GM21529 (cell line): ENCODE data around the gene ARPC5.
A peak's percentile ranks its signal among the peaks of the same experiment; 100 is the strongest.
"Not testable (repeated sequence)": the region's sequence is repeated elsewhere in the genome, so short reads cannot be mapped to it uniquely, and the experiment has no call there.

ENCODE experiments used
- ATAC-seq: cut with Tn5 transposase; IDR thresholded peaks from one replicate; pipeline ENCODE4 v1.9.1; 2021; ENCODE audit not compliant: unreplicated experiment

ARPC5 gene

DNA sequence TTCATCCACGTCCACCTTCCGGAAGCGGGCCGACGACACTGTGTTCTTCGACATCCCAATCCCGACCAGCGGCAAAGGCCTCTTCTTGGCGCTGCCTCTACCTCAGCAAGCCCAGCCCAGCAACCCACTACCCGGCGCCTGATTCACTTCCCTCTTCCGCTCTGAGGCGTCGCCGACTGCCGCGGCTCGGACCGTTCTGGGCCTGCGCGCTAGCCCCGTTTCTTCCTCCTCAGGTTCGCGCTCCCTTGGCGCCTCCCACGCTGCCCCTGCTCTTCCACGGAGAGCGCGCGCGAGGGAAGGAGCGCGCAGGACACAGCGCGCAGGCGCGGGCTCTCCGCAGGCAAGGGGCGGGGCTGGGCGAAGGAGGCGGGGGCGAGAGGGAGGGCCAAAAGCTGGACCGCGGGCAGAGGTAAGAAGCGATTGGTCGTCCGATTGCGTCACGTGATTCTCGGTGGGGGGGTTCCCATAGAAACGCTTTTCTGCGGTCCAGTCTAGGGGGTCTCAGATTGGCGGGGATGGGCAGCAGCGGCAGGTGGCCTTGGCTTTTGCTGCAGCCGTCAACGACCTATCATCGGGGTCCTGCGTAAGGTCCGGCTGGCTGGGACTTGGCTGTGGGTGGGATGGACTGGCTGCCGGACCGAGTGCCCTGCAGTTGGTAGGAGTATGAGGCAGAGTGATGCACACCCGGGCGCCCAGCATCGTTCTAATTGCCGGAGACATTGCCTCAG, at the start of gene ARPC5:
Gene ARPC5, minus strand, starts transcription at position 178 of the 728 bp plus-strand sequence. Its CDS starts 124 bp downstream, at position 54.
- peak; percentile 82 for ATAC-seq

DNA sequence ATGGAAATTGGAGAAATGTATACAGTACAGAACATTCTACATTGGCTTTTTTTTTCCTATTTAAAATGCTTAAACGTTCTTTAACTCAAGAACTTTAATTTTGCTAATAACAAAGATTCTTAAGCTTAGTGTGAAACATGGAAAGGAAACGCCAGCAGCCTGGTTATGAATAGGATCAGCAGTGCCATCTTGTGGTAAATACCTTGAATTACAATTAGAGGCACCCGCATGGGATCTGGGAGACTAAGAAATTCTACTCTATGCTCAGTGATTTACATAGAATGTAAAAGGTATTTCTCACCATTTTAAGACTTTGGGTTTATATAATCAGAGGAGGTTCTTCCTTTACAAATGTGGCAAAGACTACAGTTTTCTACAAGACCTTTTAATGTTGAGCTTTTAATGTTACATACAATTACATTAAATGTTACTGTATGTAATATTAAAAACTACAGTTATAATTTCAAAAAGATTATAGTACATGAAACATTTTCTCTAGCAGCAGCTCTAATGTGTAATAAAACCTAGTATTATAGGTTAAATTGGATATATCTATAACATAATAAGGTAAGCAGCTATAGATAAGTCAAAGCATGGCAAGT, 49.6 kb upstream of the ARPC5 start:
- ATAC-seq: peak; percentile 73

DNA sequence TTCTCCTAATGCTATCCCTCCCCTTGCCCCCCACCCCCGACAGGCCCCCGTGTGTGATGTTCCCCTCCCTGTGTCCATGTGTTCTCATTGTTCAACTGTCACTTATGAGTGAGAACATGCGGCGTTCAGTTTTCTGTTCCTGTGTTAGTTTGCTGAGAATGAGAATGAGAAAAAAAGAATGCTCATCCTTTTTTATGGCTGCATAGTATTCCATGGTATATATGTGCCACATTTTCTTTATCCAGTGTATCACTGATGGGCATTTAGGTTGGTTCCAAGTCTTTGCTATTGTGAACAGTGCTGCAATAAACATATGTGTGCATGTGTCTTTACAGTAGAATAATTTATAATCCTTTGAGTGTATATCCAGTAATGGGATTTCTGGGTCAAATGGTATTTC, 43.8 kb upstream of the ARPC5 start:
- ATAC-seq: not testable (repeated sequence)

DNA sequence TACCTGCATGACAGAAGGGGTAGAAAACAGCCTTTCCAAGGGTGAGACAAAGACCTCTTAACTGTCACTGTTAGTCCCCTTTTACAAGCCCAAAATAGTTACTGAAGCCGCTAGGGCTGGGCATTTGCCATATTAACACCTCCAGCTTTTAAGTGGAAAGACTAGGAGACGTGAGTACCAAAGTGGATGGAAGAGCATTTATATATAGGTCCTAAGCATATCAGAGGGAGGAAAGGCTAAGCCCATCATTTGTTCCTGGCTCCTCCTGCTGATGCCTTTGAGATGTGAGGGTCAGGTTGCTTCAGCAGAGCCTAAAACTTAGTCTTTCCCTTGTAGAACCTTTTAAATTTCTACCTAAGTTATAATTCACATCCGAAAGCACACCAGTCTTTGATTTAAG, 43.2 kb upstream of the ARPC5 start:
- ATAC-seq: no peak

DNA sequence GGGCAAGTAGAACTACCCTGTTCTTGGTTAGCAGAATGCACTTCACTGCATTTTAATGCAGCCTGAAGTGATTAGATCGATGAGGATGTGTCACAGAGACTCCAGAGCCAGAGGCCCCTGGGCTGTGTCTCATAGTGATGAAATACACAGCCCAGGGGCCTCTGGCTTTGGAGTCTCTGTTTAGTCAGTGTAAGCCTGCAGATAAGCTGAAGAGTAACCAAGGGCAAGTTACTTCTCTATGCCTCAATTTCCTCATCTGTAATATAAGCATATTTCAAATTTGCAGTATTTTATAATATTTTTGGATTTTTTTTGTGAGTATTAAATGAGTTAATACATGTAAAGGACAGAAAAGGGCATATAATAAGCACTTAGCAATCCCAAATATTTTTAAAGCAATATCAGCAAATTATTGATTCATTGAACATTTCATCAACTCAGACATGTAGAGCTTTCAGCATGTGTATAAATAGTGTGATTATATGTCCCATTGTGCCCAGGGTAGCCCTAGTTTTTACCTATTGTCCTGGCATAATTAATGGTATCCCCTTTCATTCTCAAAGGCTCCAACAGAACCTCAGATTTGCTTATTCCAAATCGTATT, 41.1 kb upstream of the ARPC5 start:
- ATAC-seq: no peak

GRCh38 chr1:183675883-183676585, 40.5 kb upstream of the ARPC5 start:
- no peak for ATAC-seq

- no peak for ATAC-seq
Observed at GRCh38 chr1:183675381-183675780, 39.8 kb upstream of the ARPC5 start.

- no peak for ATAC-seq
Observed at GRCh38 chr1:183674886-183675285, 39.3 kb upstream of the ARPC5 start.

GRCh38 chr1:183674339-183674738, 38.8 kb upstream of the ARPC5 start:
- ATAC-seq: no peak

GRCh38 chr1:183673605-183674323, 38.2 kb upstream of the ARPC5 start:
- ATAC-seq: no peak

GRCh38 chr1:183670169-183670568, 34.6 kb upstream of the ARPC5 start:
- no peak for ATAC-seq

- ATAC-seq: no peak
Observed at GRCh38 chr1:183656355-183656754, 20.8 kb upstream of the ARPC5 start.

- peak; percentile 70 for ATAC-seq
Observed at GRCh38 chr1:183655562-183656075, 20.0 kb upstream of the ARPC5 start.

DNA sequence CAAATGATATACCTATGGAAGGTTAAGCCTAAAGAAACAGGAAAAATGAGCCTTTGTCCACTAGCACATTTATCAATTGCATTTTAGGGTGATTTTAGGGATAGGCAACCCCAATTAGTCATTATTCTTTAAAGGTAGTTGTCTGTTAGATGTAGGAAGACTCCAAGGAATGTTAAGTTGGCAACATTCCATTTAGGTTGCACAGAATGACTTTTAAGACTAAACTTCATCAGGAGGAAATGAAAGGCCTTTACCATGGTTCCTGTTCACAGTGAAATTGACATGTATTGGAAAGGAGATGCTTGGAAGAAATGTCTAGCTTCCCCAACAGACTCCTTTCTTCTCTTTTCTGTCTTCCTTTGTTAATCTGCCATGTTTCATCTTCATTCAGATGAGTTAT, 19.1 kb upstream of the ARPC5 start:
- ATAC-seq: no peak

GRCh38 chr1:183653876-183654451, 18.4 kb upstream of the ARPC5 start:
- no peak for ATAC-seq

GRCh38 chr1:183653462-183653794, 17.8 kb upstream of the ARPC5 start:
- ATAC-seq: no peak

- no peak for ATAC-seq
Observed at GRCh38 chr1:183652547-183653461, 17.2 kb upstream of the ARPC5 start, which contains the start of gene APOBEC4. Gene APOBEC4, minus strand, starts transcription at chr1:183653316. Its CDS starts 4,535 bp downstream, at chr1:183648781.

GRCh38 chr1:183652107-183652506, 16.5 kb upstream of the ARPC5 start:
- ATAC-seq: no peak

DNA sequence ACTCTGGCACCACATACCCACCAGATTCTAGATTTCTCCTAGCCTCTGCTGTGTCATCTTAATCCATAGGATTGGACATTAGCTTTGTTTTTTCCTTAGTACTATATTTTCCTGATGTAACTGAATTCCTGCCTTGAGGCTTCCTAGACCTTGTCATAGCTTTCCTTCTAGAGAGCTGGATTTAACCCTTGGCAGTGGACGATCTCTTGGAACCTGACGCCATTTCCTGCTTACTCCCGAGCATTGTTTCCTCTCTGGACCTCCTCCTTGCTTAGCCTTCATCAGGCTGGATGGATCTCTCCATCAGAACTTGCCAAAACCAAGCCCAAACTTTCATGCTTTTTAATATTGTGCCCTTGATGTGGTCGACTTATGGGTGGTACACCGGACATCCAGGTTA, 16.0 kb upstream of the ARPC5 start:
- ATAC-seq: no peak
